HG03139 (cell line): ENCODE measurements around the gene PRELID2.
"Not testable (repeated sequence)": the region's sequence is repeated elsewhere in the genome, so short reads cannot be mapped to it uniquely, and the experiment has no call there.

Experiments used
- ATAC-seq: cut with Tn5 transposase; IDR thresholded peaks from one replicate; pipeline ENCODE4 v1.9.1; 2021; ENCODE audit not compliant: unreplicated experiment

The PRELID2 gene

GRCh38 chr5:145840458-145841132 is 5.5 kb upstream of the PRELID2 start:
- no peak for ATAC-seq

GRCh38 chr5:145838276-145838675 is 3.1 kb upstream of the PRELID2 start:
- no peak for ATAC-seq

- ATAC-seq, result not testable (repeated sequence)
Observed at GRCh38 chr5:145836241-145836640, 1.1 kb upstream of the PRELID2 start.

GRCh38 chr5:145835848-145836239 is 702 bp upstream of the PRELID2 start:
- ATAC-seq, result peak; percentile 15

DNA sequence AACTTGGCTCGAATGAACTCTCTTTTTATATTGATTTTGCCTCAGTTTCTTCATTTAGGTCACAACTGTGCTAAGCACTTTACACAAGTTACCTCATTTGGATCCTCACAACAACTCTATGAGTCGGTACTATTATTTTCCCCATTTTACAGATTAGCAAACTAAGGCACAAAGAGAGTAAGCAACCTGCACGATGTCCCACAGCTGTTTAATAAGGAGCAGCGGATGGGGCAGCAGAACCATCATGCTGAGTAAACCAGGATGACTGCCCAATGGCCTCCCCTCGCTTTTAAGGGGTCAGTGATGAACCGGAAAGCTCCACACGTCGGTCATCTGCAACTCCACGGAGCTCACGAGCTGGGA is 607 bp downstream of the PRELID2 start:
- no peak for ATAC-seq

GRCh38 chr5:145833631-145834200 is 1.4 kb downstream of the PRELID2 start:
- no peak for ATAC-seq

DNA sequence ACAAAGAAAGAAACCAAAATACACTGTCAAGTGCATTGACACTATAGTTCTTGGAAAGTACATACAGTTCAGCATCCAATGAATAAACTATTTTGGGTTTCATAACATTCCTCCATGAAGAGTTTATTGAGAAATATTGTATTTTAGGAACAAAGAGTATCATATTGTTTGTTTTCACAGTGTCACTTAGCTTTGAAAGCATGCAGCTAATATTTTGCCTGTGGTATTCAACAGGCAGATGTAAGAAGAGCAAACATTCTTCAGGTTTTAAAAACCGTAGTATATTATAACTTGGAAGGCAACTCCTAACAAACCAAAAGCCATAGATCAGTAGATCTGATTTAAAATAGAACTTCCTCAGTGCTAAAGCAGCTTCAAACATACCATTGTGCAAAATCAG is 4.5 kb downstream of the PRELID2 start:
- ATAC-seq, result no peak

DNA sequence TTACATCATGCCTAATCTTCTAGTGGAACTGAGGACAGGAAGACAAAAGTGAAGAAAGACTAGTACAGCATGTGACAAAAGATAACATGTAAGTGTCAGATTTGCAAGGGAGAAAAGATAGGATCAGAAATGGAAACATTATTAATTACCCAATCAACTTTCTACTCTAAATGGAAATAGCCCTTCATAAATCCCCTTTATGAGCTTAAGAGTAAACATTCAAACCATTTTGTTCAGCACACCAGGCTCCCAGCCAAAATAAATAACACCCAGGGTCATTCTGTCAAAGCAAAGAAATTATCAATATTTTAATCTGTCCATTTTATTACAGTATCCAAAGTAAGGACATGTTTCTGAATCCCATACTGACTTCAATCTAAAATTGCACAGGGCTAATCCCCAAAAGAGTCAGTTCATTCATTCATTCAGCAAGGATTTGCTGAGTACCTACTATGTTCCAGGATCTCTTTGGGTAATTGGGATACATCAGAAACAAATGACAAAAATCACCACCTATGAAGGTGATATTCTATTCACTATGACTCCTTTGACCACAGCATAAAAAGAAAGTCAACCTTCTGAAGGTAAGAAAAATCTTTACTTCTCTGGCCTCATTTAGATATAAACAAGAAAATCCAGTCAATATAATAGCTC is 5.3 kb downstream of the PRELID2 start:
- no peak for ATAC-seq

DNA sequence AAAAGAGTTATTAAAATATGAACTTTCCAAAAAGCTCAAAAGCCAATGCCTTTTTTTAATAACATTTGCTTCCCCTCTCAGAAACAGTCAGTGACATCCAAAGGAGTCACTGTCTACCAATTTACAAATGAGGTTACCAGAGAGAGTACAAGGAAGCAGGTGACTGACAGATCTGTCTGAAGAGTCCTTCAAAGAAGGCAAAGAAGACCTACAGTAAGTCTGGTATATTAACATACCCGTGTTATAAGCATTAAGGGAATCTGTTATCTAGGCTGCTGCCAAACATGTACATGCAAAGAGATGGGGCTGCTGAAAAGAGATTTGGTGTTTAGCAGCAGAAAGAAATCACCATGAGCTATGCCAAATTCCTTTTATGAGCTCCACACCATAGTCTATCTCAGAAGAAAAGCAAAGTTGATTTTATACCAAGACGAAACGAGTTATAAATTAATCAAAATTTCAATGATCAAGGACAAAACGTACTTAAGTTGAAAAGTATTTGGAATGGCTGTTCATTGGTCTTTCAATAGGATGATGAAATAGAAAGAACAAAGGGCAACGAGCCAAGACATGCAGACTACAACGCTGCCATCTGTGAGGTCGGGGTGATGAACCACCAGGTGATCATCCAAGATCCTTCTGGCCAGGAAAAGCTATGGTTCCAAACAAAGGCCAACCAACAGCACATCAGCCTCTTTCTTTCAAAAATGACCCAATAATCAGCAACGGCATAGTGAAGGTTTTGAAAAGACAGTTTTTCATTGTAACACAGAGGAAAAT is 8.1 kb downstream of the PRELID2 start:
- no peak for ATAC-seq

DNA sequence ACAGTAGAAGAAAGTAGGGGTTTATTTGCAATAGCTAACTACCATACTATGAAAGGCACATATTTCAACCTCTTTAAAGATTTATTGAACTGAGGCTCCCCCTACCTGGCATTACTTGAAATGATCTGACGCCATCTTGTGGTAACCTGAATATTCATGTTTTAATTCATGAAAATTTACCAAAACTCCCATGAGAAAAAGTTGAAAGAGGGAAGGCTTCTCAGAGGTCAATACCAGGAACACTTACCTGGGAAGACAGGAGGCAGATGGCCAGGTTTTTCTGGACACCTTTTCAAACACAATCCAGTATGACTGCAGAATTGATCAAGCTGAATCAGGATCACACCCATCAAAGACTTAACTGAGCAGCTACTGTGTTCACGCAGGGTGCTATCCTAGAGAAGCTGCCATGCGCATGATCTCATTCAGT is 9.4 kb downstream of the PRELID2 start:
- ATAC-seq, result no peak

DNA sequence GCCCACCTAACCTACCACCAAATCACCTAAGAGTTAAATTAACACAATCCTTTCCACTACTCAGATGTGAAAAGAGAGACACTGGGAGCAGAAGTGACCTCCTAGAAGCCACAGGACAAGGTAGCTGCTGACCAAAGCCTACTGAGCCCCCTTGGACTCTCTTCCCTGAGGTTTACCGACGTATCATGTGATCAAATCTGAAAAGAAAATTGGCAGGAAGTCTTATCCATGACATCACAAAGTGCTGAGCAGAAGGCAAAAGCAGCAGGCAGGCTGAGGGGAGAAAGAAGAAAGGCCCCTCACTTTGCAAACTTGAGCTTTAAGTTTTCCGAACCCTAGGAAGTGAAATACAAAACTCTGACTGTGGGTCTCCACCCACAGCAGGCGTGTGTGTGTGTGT is 11.1 kb downstream of the PRELID2 start:
- ATAC-seq, result no peak

- no peak for ATAC-seq
Observed at GRCh38 chr5:145818604-145819003, 16.5 kb downstream of the PRELID2 start.

DNA sequence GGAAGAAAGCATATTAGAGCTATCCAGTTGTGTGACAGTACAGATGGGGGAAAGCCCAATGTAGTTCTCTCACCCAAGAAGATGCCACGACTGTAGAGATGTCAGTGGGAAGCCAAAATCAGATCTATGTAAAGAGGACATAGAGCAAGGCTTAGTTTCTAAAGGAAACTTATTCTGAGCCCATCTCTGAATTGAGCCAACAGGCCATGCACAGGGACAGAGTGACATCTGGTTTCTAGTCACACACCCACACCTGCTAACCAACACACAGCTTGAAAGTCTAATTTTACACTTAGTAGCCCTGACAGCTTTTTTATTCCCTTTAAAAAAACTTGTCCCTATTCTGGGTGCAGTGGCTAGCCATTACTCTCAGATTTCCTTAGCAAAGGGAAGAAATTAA is 22.3 kb downstream of the PRELID2 start:
- ATAC-seq, result no peak

- no peak for ATAC-seq
Observed at GRCh38 chr5:145811834-145812625, 23.1 kb downstream of the PRELID2 start.

- no peak for ATAC-seq
Observed at GRCh38 chr5:145806923-145807322, 28.2 kb downstream of the PRELID2 start.

DNA sequence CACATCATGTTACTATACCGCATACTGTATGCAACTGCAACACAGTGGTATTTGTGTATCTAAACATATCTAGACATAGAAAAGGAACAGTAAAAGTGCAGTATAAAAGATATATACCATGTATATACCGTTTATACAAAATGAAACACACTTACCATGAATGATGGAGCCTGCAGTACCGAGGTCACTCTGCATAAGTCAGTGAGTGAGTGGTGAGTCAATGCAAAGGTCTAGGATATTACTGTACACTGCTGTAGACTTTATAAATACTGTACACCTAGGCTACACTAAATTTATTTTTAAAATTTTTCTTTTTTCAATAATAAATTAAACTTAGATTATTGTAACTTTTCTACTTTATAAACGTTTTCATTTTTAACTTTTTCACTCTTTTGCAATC is 29.3 kb downstream of the PRELID2 start:
- no peak for ATAC-seq

GRCh38 chr5:145804701-145805100 is 30.4 kb downstream of the PRELID2 start:
- ATAC-seq, result no peak

DNA sequence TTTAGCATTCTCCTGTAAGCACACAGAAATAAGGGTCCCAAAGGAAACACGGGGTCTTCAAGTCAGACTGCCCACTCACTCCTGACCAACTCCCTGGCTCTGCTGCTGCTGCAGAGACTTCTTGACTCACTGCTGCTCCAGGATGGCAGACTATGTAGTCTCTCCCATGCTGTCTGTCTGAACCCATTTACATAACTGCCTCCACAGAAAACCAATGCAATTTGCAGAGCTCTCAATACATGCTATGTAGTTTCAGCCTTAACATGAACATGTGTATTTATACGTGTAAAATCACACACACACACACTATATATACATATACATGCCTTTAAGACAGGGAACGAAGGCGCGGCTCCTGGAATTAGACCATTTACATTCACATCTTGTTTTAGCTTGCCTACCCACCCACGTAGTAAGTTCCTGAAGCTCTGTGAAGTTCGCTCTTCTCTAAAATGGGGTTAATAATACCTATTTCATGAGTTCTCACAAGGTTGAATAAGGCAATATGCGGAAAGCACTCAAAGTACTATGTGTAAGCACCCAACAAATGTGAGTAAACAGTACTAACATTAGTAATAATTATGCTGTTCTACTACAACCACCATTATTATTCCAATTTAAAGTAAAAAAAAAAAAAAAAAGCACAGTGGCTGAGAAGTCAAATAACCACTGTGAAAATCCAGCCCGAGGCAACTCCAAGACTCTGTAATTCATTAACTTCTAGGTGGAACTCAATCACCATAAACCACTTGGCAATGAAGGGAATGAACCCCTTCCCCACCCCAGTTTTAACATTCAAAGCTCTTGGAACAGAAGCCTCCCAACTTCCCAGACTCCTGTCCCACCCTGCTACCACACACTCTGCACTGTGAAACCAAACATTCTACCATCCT is 31.8 kb downstream of the PRELID2 start:
- ATAC-seq, result no peak

DNA sequence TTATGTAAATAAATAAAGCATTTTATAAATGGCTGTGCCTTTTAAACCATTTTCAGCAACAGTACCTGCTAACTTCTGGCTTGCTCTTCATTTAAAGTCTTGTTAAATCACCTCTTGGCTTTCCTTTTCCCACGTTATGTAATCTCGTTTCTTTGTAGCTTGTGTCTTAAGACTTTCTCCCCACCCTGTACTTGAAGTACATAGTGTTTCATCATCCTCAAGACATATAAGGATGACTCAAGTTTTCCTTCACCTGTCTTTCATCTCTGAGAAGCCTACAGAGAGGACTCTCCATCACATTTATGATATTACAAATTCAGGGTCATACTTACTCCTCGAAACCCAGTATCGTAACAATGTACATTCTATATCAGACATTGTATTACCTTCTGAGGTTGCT is 33.9 kb downstream of the PRELID2 start:
- ATAC-seq, result no peak

- ATAC-seq, result no peak
Observed at GRCh38 chr5:145800181-145800580, 35.0 kb downstream of the PRELID2 start.
